HS-27A (cell line): ENCODE results near the gene EIF2S3B.

ENCODE experiments used
- DNase-seq: peaks from one replicate; pipeline ENCODE4 v3.0.0-alpha.2; 2012; ENCODE audit warnings: low read depth, missing footprints

Gene EIF2S3B

GRCh38 chr12:10554228-10554755, 48.6 kb downstream of the EIF2S3B start:
- no peak for DNase-seq

DNA sequence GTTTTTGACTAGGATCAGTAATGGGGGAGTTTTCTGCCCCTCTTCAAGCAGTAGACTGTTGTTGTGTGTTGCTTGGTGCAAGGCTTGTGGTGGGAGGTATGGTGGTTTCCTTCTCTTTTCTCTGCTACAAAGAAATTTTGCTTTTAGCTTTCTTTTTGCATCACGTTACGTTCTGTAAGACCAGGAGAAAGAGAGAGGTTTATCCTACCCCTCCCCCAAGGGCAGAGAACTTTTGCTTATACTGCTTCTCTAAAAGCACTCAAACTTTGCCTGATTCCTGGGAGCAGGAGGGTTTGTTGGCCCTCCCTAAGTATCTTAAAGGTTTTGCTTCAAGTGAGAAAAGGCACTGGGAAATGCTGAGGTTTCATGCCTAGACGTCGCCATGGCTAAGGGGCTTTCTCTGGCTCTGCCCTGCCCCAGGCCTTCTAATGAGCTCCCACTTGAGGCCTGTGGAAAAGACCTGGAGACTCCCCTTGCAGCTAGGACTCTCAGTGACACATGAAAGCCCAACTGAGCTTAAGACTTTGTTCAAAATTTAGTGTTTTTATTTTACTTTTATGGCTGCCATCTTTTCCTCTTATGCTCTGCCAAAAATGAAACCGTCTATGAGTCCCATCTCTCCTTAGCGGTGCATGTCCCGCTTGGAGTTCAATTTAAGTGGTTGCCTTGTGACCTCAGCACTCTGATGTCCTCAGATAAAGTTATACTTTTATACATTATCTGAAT, 49.2 kb downstream of the EIF2S3B start:
- DNase-seq = no peak

- DNase-seq = no peak
Measured at GRCh38 chr12:10557329-10557728, 51.6 kb downstream of the EIF2S3B start.

GRCh38 chr12:10557766-10558165, 52.1 kb downstream of the EIF2S3B start:
- no peak for DNase-seq
